GM23338 (cell line): ENCODE results near the gene ANTKMT. TPM values are rescaled to one million over a fixed set of nuclear protein-coding genes. Genes with fewer than 3 reads are reported as not detected.

Experiments used
- ATAC-seq: fragments of 200-7000 bp; cut with Tn5 transposase; 3 replicates; pipeline ENCODE4 v1.9.1; 2020
- DNase-seq: peaks from one replicate; pipeline ENCODE4 v3.0.0-alpha.2; 2015; ENCODE audit warnings: low spot score
- H2AFZ ChIP-seq: fragments of 200-600 bp; sonication (generic); 2 replicates; pipeline ENCODE4 v1.8.0; 2016; ENCODE audit warnings: antibody characterized with exemption, mild to moderate bottlenecking, moderate library complexity
- H3F3A ChIP-seq: fragments of 200-600 bp; sonication (generic); replicated peaks from 2 replicates; pipeline ENCODE4 v1.8.0; 2017; ENCODE audit warnings: antibody characterized with exemption, mixed run types, low read depth
- H3K27ac ChIP-seq: fragments of 200-600 bp; sonication (generic); 2 replicates; pipeline ENCODE4 v1.6.1; 2016; ENCODE audit warnings: low read depth
- H3K27me3 ChIP-seq: fragments of 200-600 bp; sonication (generic); 2 replicates; pipeline ENCODE4 v1.8.0; 2016; ENCODE audit warnings: mild to moderate bottlenecking, mixed run types, moderate library complexity; ENCODE audit not compliant: insufficient read depth
- H3K36me3 ChIP-seq: fragments of 200-600 bp; sonication (generic); 2 replicates; pipeline ENCODE4 v1.8.0; 2016; ENCODE audit warnings: mild to moderate bottlenecking; ENCODE audit not compliant: insufficient read depth
- H3K4me1 ChIP-seq: fragments of 200-600 bp; sonication (generic); 2 replicates; pipeline ENCODE4 v1.8.0; 2016; ENCODE audit warnings: mild to moderate bottlenecking, moderate library complexity; ENCODE audit not compliant: insufficient read depth
- H3K4me2 ChIP-seq: fragments of 200-600 bp; sonication (generic); 2 replicates; pipeline ENCODE4 v1.7.1; 2017; ENCODE audit warnings: mixed run types
- H3K4me3 ChIP-seq: fragments of 200-600 bp; sonication (generic); 2 replicates; pipeline ENCODE4 v1.6.1; 2016; ENCODE audit warnings: mixed run types
- H3K79me2 ChIP-seq: fragments of 200-600 bp; sonication (generic); replicated peaks from 2 replicates; pipeline ENCODE4 v1.8.0; 2017; ENCODE audit warnings: mild to moderate bottlenecking; ENCODE audit not compliant: insufficient read depth
- H3K9me2 ChIP-seq: fragments of 200-600 bp; sonication (generic); 2 replicates; pipeline ENCODE4 v1.8.0; 2017; ENCODE audit not compliant: insufficient read depth
- H4K20me1 ChIP-seq: fragments of 200-600 bp; sonication (generic); replicated peaks from 2 replicates; pipeline ENCODE4 v1.8.0; 2017; ENCODE audit warnings: mild to moderate bottlenecking; ENCODE audit not compliant: insufficient read depth
- H3K27ac Mint-ChIP-seq: 2 replicates; pipeline ENCODE4 v1.8.0; 2020; ENCODE audit warnings: inconsistent platforms, mild to moderate bottlenecking, moderate library complexity, mixed read lengths
- H3K27me3 Mint-ChIP-seq: 3 replicates; pipeline ENCODE4 v1.8.0; 2022; ENCODE audit warnings: low read depth, mild to moderate bottlenecking, moderate library complexity, mixed read lengths, inconsistent platforms; ENCODE audit not compliant: insufficient read depth, poor library complexity
- H3K36me3 Mint-ChIP-seq: 3 replicates; pipeline ENCODE4 v1.8.0; 2021; ENCODE audit warnings: low read depth, mild to moderate bottlenecking, inconsistent platforms, moderate library complexity, mixed read lengths
- H3K4me1 Mint-ChIP-seq: 3 replicates; pipeline ENCODE4 v1.8.0; 2020; ENCODE audit warnings: mild to moderate bottlenecking, inconsistent platforms, mixed read lengths
- H3K4me3 Mint-ChIP-seq: 3 replicates; pipeline ENCODE4 v1.8.0; 2021; ENCODE audit warnings: moderate library complexity, mild to moderate bottlenecking, inconsistent platforms, mixed read lengths
- H3K9me3 Mint-ChIP-seq: 3 replicates; pipeline ENCODE4 v1.8.0; 2020; ENCODE audit warnings: moderate library complexity, mild to moderate bottlenecking, inconsistent platforms, mixed read lengths
- CREB1 ChIP-seq: fragments of 250-450 bp; sonication (Bioruptor Pico); IDR thresholded peaks from 2 replicates; pipeline ENCODE4 v1.5.0; 2020; ENCODE audit warnings: low read depth, mild to moderate bottlenecking, moderate library complexity
- CTCF ChIP-seq, 2 experiments: fragments of 200-600 bp in 1 of 2; sonication (generic) in 1 of 2; conservative IDR thresholded peaks; 2 replicates each; pipeline versions ENCODE4 v1.5.1 to v1.6.1; 2016 to 2017; ENCODE audit warnings: antibody characterized with exemption in 2 of 2, low read depth in 2 of 2, mild to moderate bottlenecking in 2 of 2, moderate library complexity in 1 of 2
- ETS1 ChIP-seq: IDR thresholded peaks from 2 replicates; pipeline ENCODE4 v1.6.1; 2016; ENCODE audit warnings: antibody characterized with exemption
- EZH2 ChIP-seq: fragments of 200-600 bp; sonication (generic); IDR thresholded peaks from one replicate; pipeline ENCODE4 v1.8.0; 2017; ENCODE audit warnings: antibody characterized with exemption, mild to moderate bottlenecking, low read depth; ENCODE audit not compliant: unreplicated experiment
- EZH2phosphoT487 ChIP-seq: fragments of 200-600 bp; sonication (generic); IDR thresholded peaks from one replicate; pipeline ENCODE4 v1.8.1; 2018; ENCODE audit warnings: antibody characterized with exemption; ENCODE audit not compliant: unreplicated experiment
- NANOG ChIP-seq: IDR thresholded peaks from 2 replicates; pipeline ENCODE4 v1.6.1; 2016; ENCODE audit warnings: antibody characterized with exemption, borderline replicate concordance
- POLR2AphosphoS5 ChIP-seq: IDR thresholded peaks from 2 replicates; pipeline ENCODE4 v1.6.1; 2016; ENCODE audit warnings: antibody characterized with exemption, low read depth
- REST ChIP-seq: IDR thresholded peaks from one replicate; pipeline ENCODE4 v1.6.1; 2018; ENCODE audit warnings: antibody characterized with exemption; ENCODE audit not compliant: unreplicated experiment
- STAT1 ChIP-seq: IDR thresholded peaks from one replicate; pipeline ENCODE4 v1.6.1; 2016; ENCODE audit warnings: antibody characterized with exemption; ENCODE audit not compliant: unreplicated experiment
- ZNF114 ChIP-seq: fragments of 250-450 bp; sonication (Bioruptor Pico); IDR thresholded peaks from 2 replicates; pipeline ENCODE4 v1.5.0; 2020; ENCODE audit warnings: mild to moderate bottlenecking, moderate library complexity
- ZNF331 ChIP-seq: fragments of 250-450 bp; sonication (Bioruptor Pico); IDR thresholded peaks from 2 replicates; pipeline ENCODE4 v1.5.0; 2020; ENCODE audit warnings: low read depth, mild to moderate bottlenecking, moderate library complexity
- polyA plus RNA-seq: library from polyadenylated mRNA; unstranded; fragments of >200 nt; fragmentation: Nextera tagmentation; extraction: Ambion mirVana; gene quantifications from 2 replicates; pipeline ENCODE4 v1.2.1, GENCODE V29; 2016
- total RNA-seq: library from RNA; depleted of rRNA; stranded (reverse); fragments of >200 nt; shearing (Covaris generic); gene quantifications from 2 replicates; pipeline ENCODE4 v1.2.3, GENCODE V29; 2014

Gene ANTKMT
- total and polyA plus RNA-seq, 2 experiments from 2014 or later, result 23.8 to 37.2 TPM

- no peaks in the 10 kb centered on the region for H3K36me3 ChIP-seq
- no peaks in the 10 kb centered on the region for H3K27me3 ChIP-seq
- Mint-ChIP-seq H3K4me1 (no peaks in the 10 kb centered on the region), H3K36me3 (no peaks in the 10 kb centered on the region), H3K9me3 (no peaks in the 10 kb centered on the region), H3K4me3 (no peak overlapping the region), H3K27ac (no peak overlapping the region), H3K27me3 (peaks cover 12% of the 10 kb centered on the region)
- 0 out of 2 replicates have a peak, but pooled peaks cover 3% of the 10 kb centered on the region for H3F3A ChIP-seq
- no peak for TF ChIP-seq ETS1
- TF ChIP-seq ZNF331, result no peak
- TF ChIP-seq POLR2AphosphoS5, result no peak
- no peak for TF ChIP-seq ZNF114
- H3K4me2 ChIP-seq, result no peak overlapping the region
- no peaks in the 10 kb centered on the region for H3K4me1 ChIP-seq
- no peaks in the 10 kb centered on the region for H3K79me2 ChIP-seq
- DNase-seq, result no peak
- no peaks in the 10 kb centered on the region for H4K20me1 ChIP-seq
- H2AFZ ChIP-seq, result no peak overlapping the region
- peak; percentile 25 for ATAC-seq
- no peak overlapping the region for H3K27ac ChIP-seq
- no peak overlapping the region for H3K4me3 ChIP-seq
- H3K9me2 ChIP-seq, result no peaks in the 10 kb centered on the region
These were observed 48.3 kb downstream of the ANTKMT start for GRCh38 chr16:769184-769784.

- Histone ChIP-seq H3F3A (0 out of 2 replicates have a peak, but pooled peaks cover 3% of the 10 kb centered on the region), H3K9me2 (no peaks in the 10 kb centered on the region), H3K27ac (no peak overlapping the region), H3K4me2 (no peak overlapping the region), H3K36me3 (no peaks in the 10 kb centered on the region), H3K4me1 (no peaks in the 10 kb centered on the region), H3K27me3 (no peaks in the 10 kb centered on the region), H3K4me3 (no peak overlapping the region), H2AFZ (no peak overlapping the region), H4K20me1 (no peaks in the 10 kb centered on the region), H3K79me2 (no peaks in the 10 kb centered on the region)
- Mint-ChIP-seq H3K36me3 (no peaks in the 10 kb centered on the region), H3K9me3 (no peaks in the 10 kb centered on the region), H3K27ac (no peak overlapping the region), H3K27me3 (peaks cover 12% of the 10 kb centered on the region), H3K4me3 (no peak overlapping the region), H3K4me1 (no peaks in the 10 kb centered on the region)
- ATAC-seq, result no peak
- DNase-seq, result no peak
- TF ChIP-seq STAT1 (no peak), CTCF (conservative IDR thresholded peaks at IDR 0.05; ENCODE audit: low read depth in 2 of 2) (no peak), ETS1 (no peak), ZNF331 (no peak), EZH2 (no peak), POLR2AphosphoS5 (no peak), EZH2phosphoT487 (no peak), REST (no peak), NANOG (no peak), CREB1 (CRISPR knock-in tag) (no peak)
These were observed 49.0 kb downstream of the ANTKMT start for GRCh38 chr16:769934-770333.
